ENCODE data around the gene MATK. TPM values are rescaled to one million over a fixed set of nuclear protein-coding genes. Genes with fewer than 3 reads are reported as not detected.

Gene MATK
- total RNA-seq, 1 donor from 2014 or later, result not detected

GRCh38 chr19:3796358-3796757, 10.2 kb upstream of the MATK start:
- H3K4me3 Mint-ChIP-seq (ENCODE audit: unreplicated experiment), result no peak overlapping the region
- Histone ChIP-seq H3K27me3 (ENCODE audit: insufficient read depth, low read length) (peaks cover 14% of the 10 kb centered on the region), H3K4me2 (ENCODE audit: low read length) (no peak overlapping the region), H3K4me3 (ENCODE audit: insufficient read depth, low read depth, low read length) (no peak overlapping the region), H4K20me1 (ENCODE audit: insufficient read depth, low read length) (no peaks in the 10 kb centered on the region), H3K9me3 (ENCODE audit: insufficient read depth, low read depth, low read length) (peaks cover 4% of the 10 kb centered on the region), H3K79me2 (ENCODE audit: insufficient read depth, low read length) (no peaks in the 10 kb centered on the region), H2AFZ (ENCODE audit: low read depth, low read length) (no peak overlapping the region), H3K36me3 (ENCODE audit: insufficient read depth, low read length) (no peaks in the 10 kb centered on the region), H3K4me1 (ENCODE audit: insufficient read depth, low read length) (peaks cover 4% of the 10 kb centered on the region), H3K27ac (ENCODE audit: low read depth, low read length) (no peak overlapping the region), H3K9ac (ENCODE audit: low read length) (no peak overlapping the region)
- H3K4me1 Mint-ChIP-seq (ENCODE audit: low read depth, unreplicated experiment), result no peaks in the 10 kb centered on the region
- no peak for DNase-seq (ENCODE audit: low read depth)
- peaks cover 5% of the 10 kb centered on the region for H3K9me3 Mint-ChIP-seq (ENCODE audit: unreplicated experiment)
- H3K27me3 Mint-ChIP-seq (ENCODE audit: low read depth, unreplicated experiment), result peaks cover 29% of the 10 kb centered on the region
- TF ChIP-seq CTCF (IDR thresholded peaks at IDR 0.05; ENCODE audit: insufficient read depth, low read depth, low read length) (no peak), EZH2 (IDR thresholded peaks at IDR 0.05; ENCODE audit: insufficient read depth, low read length) (no peak)
- H3K36me3 Mint-ChIP-seq (ENCODE audit: low read depth, unreplicated experiment), result no peaks in the 10 kb centered on the region
- no peak for FAIRE-seq
- H3K27ac Mint-ChIP-seq (ENCODE audit: unreplicated experiment), result no peak overlapping the region

GRCh38 chr19:3793799-3794198, 7.6 kb upstream of the MATK start:
- Mint-ChIP-seq H3K27me3 (ENCODE audit: low read depth, unreplicated experiment) (peaks cover 35% of the 10 kb centered on the region), H3K4me1 (ENCODE audit: low read depth, unreplicated experiment) (no peaks in the 10 kb centered on the region), H3K36me3 (ENCODE audit: low read depth, unreplicated experiment) (no peaks in the 10 kb centered on the region), H3K9me3 (ENCODE audit: unreplicated experiment) (peaks cover 21% of the 10 kb centered on the region), H3K27ac (ENCODE audit: unreplicated experiment) (no peak overlapping the region), H3K4me3 (ENCODE audit: unreplicated experiment) (no peak overlapping the region)
- Histone ChIP-seq H3K27me3 (ENCODE audit: insufficient read depth, low read length) (peaks cover 8% of the 10 kb centered on the region), H3K9me3 (ENCODE audit: insufficient read depth, low read depth, low read length) (peaks cover 12% of the 10 kb centered on the region), H3K27ac (ENCODE audit: low read depth, low read length) (no peak overlapping the region), H3K4me2 (ENCODE audit: low read length) (no peak overlapping the region), H3K9ac (ENCODE audit: low read length) (no peak overlapping the region), H2AFZ (ENCODE audit: low read depth, low read length) (no peak overlapping the region), H3K4me3 (ENCODE audit: insufficient read depth, low read depth, low read length) (no peak overlapping the region), H3K4me1 (ENCODE audit: insufficient read depth, low read length) (no peaks in the 10 kb centered on the region), H4K20me1 (ENCODE audit: insufficient read depth, low read length) (no peaks in the 10 kb centered on the region), H3K79me2 (ENCODE audit: insufficient read depth, low read length) (no peaks in the 10 kb centered on the region), H3K36me3 (ENCODE audit: insufficient read depth, low read length) (no peaks in the 10 kb centered on the region)
- DNase-seq (ENCODE audit: low read depth) (no peak), FAIRE-seq (no peak)
- no peak for TF ChIP-seq EZH2 (IDR thresholded peaks at IDR 0.05; ENCODE audit: insufficient read depth, low read length)
- TF ChIP-seq CTCF (IDR thresholded peaks at IDR 0.05; ENCODE audit: insufficient read depth, low read depth, low read length), result no peak

- Histone ChIP-seq H4K20me1 (ENCODE audit: insufficient read depth, low read length) (no peaks in the 10 kb centered on the region), H3K4me3 (ENCODE audit: insufficient read depth, low read depth, low read length) (no peak overlapping the region), H3K4me2 (ENCODE audit: low read length) (no peak overlapping the region), H3K4me1 (ENCODE audit: insufficient read depth, low read length) (no peaks in the 10 kb centered on the region), H3K27me3 (ENCODE audit: insufficient read depth, low read length) (peaks cover 8% of the 10 kb centered on the region), H3K79me2 (ENCODE audit: insufficient read depth, low read length) (no peaks in the 10 kb centered on the region), H3K27ac (ENCODE audit: low read depth, low read length) (no peak overlapping the region), H3K36me3 (ENCODE audit: insufficient read depth, low read length) (no peaks in the 10 kb centered on the region), H2AFZ (ENCODE audit: low read depth, low read length) (no peak overlapping the region), H3K9ac (ENCODE audit: low read length) (no peak overlapping the region), H3K9me3 (ENCODE audit: insufficient read depth, low read depth, low read length) (peaks cover 12% of the 10 kb centered on the region)
- Mint-ChIP-seq H3K4me1 (ENCODE audit: low read depth, unreplicated experiment) (no peaks in the 10 kb centered on the region), H3K27ac (ENCODE audit: unreplicated experiment) (no peak overlapping the region), H3K9me3 (ENCODE audit: unreplicated experiment) (peaks cover 21% of the 10 kb centered on the region), H3K4me3 (ENCODE audit: unreplicated experiment) (no peak overlapping the region), H3K36me3 (ENCODE audit: low read depth, unreplicated experiment) (no peaks in the 10 kb centered on the region), H3K27me3 (ENCODE audit: low read depth, unreplicated experiment) (peaks cover 36% of the 10 kb centered on the region)
- no peak for FAIRE-seq
- no peak for DNase-seq (ENCODE audit: low read depth)
- TF ChIP-seq CTCF (IDR thresholded peaks at IDR 0.05; ENCODE audit: insufficient read depth, low read depth, low read length), result no peak
- TF ChIP-seq EZH2 (IDR thresholded peaks at IDR 0.05; ENCODE audit: insufficient read depth, low read length), result no peak
Measured at GRCh38 chr19:3792114-3792513, 5.9 kb upstream of the MATK start.
